ENCODE data around the gene NTF4.

DNA sequence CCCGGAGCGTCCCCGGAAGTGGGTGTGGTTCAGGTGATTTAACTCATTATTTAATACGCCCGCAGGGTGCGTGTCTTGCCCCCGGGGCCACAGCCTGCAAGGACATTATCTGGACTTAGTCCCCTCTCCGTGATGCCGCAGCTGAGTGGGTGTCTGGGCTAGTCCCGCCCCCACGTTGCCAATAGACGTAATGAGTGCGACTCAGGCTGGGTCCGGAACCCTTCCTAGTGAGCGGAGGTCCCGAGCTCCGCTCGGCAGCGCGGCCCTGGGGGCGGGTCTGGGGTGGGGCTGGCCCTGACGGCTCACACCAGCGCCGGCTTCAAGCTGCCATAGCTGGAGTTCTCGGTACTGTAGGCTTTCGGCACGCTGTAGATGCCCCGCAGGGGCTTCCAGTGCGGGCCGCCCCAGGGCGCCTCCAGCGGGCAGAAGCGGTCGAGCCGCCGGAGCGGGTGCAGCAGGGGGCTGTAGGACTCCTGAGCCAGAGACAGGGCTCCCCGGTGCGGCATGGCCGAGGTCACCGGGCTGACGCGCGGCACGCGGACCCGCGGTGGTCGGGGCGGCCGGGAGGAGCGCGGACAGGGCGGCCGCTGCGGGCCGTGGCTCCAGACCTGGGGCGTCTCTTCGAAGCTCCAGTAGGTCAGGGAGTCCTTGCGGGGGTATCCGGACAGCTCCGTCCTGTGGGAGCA lies 46.8 kb downstream of the NTF4 start:
- TF ChIP-seq ARNT (IDR thresholded peaks at IDR 0.05) (no peak), SUZ12 (IDR thresholded peaks at IDR 0.05) (no peak), BHLHE40 (IDR thresholded peaks at IDR 0.05; ENCODE audit: borderline replicate concordance) (no peak), ZNF384 (IDR thresholded peaks at IDR 0.05) (no peak), FOXM1 (IDR thresholded peaks at IDR 0.05; ENCODE audit: borderline replicate concordance) (no peak), TARDBP (IDR thresholded peaks at IDR 0.05) (no peak), FOXA1 (IDR thresholded peaks at IDR 0.05) (no peak), SP1 (IDR thresholded peaks at IDR 0.05) (no peak), FOXK2 (IDR thresholded peaks at IDR 0.05) (no peak), ELF4 (IDR thresholded peaks at IDR 0.05) (no peak), CTBP1 (IDR thresholded peaks at IDR 0.05; ENCODE audit: borderline replicate concordance) (no peak), L3MBTL2 (conservative IDR thresholded peaks at IDR 0.05) (0 out of 2 replicates have a peak, but pooled peaks have one; percentile 8), HDGF (IDR thresholded peaks at IDR 0.05; ENCODE audit: borderline replicate concordance) (no peak)
